Upper lobe of right lung (tissue), 1 donor: ENCODE results near the gene FAM167B. TPM values are rescaled to one million over a fixed set of nuclear protein-coding genes. Genes with fewer than 3 reads are reported as not detected.

Experiments
- ATAC-seq: fragments of 200-7000 bp; cut with Tn5 transposase; one replicate; pipeline ENCODE4 v1.9.1; 2020; ENCODE audit warnings: mild to moderate bottlenecking, moderate library complexity
- DNase-seq: peaks from one replicate; pipeline ENCODE4 v3.0.0-alpha.2; 2020
- H3K27ac ChIP-seq: fragments of 200-600 bp; one replicate; pipeline ENCODE4 v1.8.0; 2022
- H3K27me3 ChIP-seq: fragments of 200-600 bp; one replicate; pipeline ENCODE4 v1.8.0; 2022; ENCODE audit warnings: mild to moderate bottlenecking
- H3K36me3 ChIP-seq: fragments of 200-600 bp; one replicate; pipeline ENCODE4 v1.8.0; 2022
- H3K4me1 ChIP-seq: fragments of 200-600 bp; one replicate; pipeline ENCODE4 v1.8.0; 2022
- H3K4me3 ChIP-seq: fragments of 200-600 bp; one replicate; pipeline ENCODE4 v1.8.0; 2022; ENCODE audit warnings: mild to moderate bottlenecking
- H3K9me3 ChIP-seq: fragments of 200-600 bp; one replicate; pipeline ENCODE4 v1.8.0; 2022
- intact Hi-C: fragments of 100-400 bp; cut with DNase I; formaldehyde crosslinking; loops from one replicate; pipeline ENCODE4 v1.11.0; 2022
- total RNA-seq: library from RNA; stranded (reverse); fragmentation: NEBNext Ultra II Directional; extraction: Animal tissue kit (Norgen Biotek cat#: 25700); gene quantifications from one replicate; pipeline ENCODE4 v1.2.1, GENCODE V29; 2021
- TF ChIP-seq, protein P1 (sequence below): fragments of 200-600 bp; IDR thresholded peaks from one replicate; pipeline ENCODE4 v1.8.0; 2022; ENCODE audit warnings: antibody characterized with exemption
- donor health status: DM: no; HTN: yes; CAD: no; lungs with severe emphysema.

FAM167B gene
- total RNA-seq, 1 donor from 2014 or later, result 65.9 TPM

DNA sequence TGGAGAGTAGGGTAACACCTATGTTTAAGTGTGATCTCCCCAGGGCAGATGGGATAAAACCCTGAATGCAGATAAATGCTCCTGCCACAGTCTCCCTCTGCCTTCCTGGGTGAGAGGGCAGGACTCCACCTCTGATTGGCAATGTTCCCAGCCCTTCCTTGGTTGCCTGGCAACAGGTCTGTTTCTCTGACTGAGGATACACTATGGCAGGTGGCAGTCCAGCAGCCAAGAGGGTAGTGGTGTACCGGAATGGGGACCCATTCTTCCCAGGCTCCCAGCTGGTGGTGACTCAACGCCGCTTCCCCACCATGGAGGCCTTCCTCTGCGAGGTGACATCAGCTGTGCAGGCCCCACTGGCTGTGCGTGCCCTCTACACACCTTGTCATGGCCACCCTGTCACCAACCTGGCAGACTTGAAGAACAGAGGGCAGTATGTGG is 38.1 kb upstream of the FAM167B start, which contains the start of gene DCDC2B:
Gene DCDC2B (plus strand): TSS at position 199 of the 438 bp plus-strand sequence. CDS start 5 bp downstream, at position 204.
- ATAC-seq, result peak; percentile 1
- intact Hi-C loops, result no loop called here

DNA sequence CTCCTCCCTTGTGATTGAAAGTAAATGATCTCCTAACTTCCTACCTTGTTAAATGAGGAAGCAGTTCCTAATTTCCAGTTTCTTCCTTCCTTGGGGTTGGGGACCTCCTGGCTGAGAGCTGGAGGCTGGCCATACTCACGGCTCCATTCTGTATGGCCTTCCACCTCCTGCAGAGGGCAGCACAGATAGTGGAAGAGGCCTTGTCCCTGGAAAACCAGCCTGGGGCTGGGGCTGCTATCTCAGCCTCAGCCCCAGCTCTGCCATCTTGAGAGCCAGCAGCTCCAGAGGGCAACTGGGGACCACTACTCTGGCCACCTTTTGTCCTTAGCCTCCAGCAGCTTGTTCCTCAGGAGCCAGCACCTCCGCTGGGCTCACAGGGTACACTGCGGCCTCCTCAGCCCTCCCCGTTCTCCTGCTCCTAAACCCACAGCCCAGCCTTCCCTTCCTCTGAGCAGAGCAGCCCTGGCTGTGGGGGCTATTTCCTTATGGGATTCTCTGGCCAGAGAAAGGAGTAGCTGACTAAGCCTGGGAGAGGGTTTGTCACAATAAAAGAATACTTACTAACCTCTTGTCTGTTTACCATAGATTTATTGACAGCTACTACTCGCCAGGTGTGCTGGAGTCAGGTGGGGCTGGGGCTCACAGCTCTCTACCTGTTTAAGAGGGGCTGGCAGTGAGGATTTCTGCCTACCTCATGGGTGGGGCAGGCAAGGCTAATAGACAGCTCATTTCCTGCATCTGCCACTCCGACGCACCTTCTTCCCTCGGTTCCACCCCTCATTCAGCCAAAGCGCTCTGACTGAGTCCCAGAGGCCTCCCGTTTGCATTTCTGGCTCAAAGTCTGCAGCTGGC is 31.2 kb upstream of the FAM167B start:
- ATAC-seq (peak; percentile 87), DNase-seq (no peak)
- TF ChIP-seq, protein P1, sequence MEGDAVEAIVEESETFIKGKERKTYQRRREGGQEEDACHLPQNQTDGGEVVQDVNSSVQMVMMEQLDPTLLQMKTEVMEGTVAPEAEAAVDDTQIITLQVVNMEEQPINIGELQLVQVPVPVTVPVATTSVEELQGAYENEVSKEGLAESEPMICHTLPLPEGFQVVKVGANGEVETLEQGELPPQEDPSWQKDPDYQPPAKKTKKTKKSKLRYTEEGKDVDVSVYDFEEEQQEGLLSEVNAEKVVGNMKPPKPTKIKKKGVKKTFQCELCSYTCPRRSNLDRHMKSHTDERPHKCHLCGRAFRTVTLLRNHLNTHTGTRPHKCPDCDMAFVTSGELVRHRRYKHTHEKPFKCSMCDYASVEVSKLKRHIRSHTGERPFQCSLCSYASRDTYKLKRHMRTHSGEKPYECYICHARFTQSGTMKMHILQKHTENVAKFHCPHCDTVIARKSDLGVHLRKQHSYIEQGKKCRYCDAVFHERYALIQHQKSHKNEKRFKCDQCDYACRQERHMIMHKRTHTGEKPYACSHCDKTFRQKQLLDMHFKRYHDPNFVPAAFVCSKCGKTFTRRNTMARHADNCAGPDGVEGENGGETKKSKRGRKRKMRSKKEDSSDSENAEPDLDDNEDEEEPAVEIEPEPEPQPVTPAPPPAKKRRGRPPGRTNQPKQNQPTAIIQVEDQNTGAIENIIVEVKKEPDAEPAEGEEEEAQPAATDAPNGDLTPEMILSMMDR, result peak; percentile 74
- intact Hi-C loops, result no loop called here
- Histone ChIP-seq H3K9me3 (no peaks in the 10 kb centered on the region), H3K4me1 (peaks cover 7% of the 10 kb centered on the region), H3K27me3 (no peaks in the 10 kb centered on the region), H3K36me3 (peaks cover 27% of the 10 kb centered on the region), H3K4me3 (no peak overlapping the region), H3K27ac (no peak overlapping the region)

More for the DNA sequence above, 38.1 kb upstream of the FAM167B start, which contains the start of gene DCDC2B:
- Histone ChIP-seq H3K9me3 (no peaks in the 10 kb centered on the region), H3K4me1 (peaks cover 11% of the 10 kb centered on the region), H3K27me3 (no peaks in the 10 kb centered on the region), H3K27ac (no peak within 1 kb of the TSS), H3K36me3 (no peaks in the 10 kb centered on the region), H3K4me3 (no peak within 1 kb of the TSS)
- TF ChIP-seq, protein P1, result no peak
- DNase-seq, result no peak

DNA sequence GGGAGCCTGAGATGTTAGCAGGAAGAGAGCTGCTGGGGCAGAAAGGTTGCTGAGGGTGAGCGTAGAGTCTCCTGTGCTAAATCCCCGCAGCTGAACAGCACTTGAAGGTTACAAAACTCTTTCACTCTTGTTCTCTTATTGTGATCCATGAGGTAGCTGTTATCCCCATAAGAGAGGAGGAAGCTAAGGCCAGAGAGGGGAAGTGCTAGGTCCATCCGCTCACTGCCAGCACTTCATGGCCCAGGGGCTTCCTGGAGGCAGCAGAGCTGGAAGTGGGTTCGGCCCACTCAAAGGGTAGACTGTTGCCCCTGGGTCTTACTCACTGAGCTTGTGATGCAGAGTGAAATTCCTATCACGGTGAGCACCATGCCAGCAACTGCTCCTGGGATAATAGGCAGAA is 30.5 kb upstream of the FAM167B start:
- H3K9me3 ChIP-seq, result no peaks in the 10 kb centered on the region
- intact Hi-C loops, result no loop called here
- no peak for ATAC-seq

DNA sequence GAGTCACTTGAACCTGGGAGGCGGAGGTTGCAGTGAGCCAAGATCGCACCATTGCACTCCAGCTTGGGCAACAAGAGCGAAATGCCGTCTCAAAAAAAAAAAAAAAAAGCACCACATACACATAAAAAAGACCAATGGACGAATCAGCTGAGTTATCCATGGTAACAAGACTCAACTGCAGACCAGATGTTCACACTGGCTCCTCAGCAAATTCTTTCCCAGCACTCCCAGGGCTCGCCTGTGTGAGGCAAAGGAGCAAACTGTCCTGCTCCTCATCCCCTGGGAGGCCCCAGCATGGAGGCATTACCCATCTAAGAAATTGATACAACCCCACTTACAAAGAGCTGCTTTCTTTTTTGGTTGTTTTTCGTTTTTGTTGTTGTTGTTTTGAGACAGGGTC is 28.0 kb upstream of the FAM167B start:
- H3K9me3 ChIP-seq, result no peaks in the 10 kb centered on the region
- ATAC-seq (no peak), DNase-seq (no peak)
- H3K4me1 ChIP-seq, result peaks cover 26% of the 10 kb centered on the region
- H3K27ac ChIP-seq, result no peak overlapping the region
- H3K4me3 ChIP-seq, result no peak overlapping the region
- intact Hi-C loops, result no loop called here
- no peaks in the 10 kb centered on the region for H3K27me3 ChIP-seq
- peaks cover 29% of the 10 kb centered on the region for H3K36me3 ChIP-seq
- TF ChIP-seq, protein P1, result no peak

More for the DNA sequence above, 30.5 kb upstream of the FAM167B start:
- no peak overlapping the region for H3K4me3 ChIP-seq
- no peaks in the 10 kb centered on the region for H3K27me3 ChIP-seq
- H3K36me3 ChIP-seq, result peaks cover 27% of the 10 kb centered on the region
- H3K4me1 ChIP-seq, result peaks cover 14% of the 10 kb centered on the region
- TF ChIP-seq, protein P1, result no peak
- no peak overlapping the region for H3K27ac ChIP-seq
- DNase-seq, result no peak

DNA sequence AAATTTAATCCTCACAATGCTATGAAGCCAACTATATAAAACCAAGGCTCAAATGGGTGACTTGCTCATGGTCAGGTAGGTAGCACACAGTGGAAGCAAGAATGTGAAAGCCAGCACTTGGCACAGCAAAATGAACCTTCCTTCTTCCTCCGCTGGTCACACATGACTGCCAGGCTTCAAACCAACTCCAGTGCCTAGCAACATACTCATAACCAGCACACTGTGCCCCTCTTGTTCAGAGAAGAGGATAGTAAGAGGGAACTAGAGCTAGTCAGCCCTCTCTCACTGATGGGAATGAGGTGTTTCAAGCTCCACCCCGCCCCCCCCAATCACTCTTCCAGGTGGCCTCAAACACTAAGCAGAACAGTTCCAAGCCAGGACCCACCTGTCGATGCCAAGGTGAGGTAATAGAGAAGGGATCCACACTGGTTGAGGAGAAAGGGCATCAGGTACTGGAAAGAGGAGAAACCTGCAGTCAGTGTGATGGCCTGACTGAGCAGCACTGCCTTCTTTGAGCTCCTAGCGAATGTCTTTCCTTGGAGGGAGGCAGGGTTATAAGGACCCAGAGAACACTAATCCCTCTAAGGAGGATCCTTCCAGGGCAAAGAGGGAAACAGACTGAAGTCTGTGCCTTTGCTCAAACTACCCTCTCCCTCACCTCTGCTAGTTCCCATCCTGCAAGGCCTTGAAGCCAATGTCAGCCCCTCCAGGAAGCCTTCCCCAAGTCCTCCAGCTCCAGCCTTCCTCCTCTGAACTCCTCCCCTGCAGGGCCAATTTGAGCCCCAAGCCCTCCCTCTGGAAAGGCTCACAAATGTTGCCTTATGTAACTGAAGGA is 26.1 kb upstream of the FAM167B start:
- peak overlapping the region; percentile 92 for H3K4me3 ChIP-seq
- no peak for DNase-seq
- intact Hi-C loops, result no loop called here
- no peaks in the 10 kb centered on the region for H3K9me3 ChIP-seq
- no peak for ATAC-seq
- peaks cover 26% of the 10 kb centered on the region for H3K4me1 ChIP-seq
- H3K27ac ChIP-seq, result peak overlapping the region; percentile 97
- H3K36me3 ChIP-seq, result peaks cover 30% of the 10 kb centered on the region
- TF ChIP-seq, protein P1, result no peak
- H3K27me3 ChIP-seq, result no peaks in the 10 kb centered on the region
